Mesothelial cell of epicardium (in vitro differentiated cells): Measurements from ENCODE around the gene SLC15A1. TPM values are rescaled to one million over a fixed set of nuclear protein-coding genes. Genes with fewer than 3 reads are reported as not detected.

ENCODE experiments used
- DNase-seq, 2 experiments: peaks; one replicate each; pipeline ENCODE4 v3.0.0; 2021; ENCODE audit warnings: low spot score in 2 of 2; ENCODE audit not compliant: unreplicated experiment in 2 of 2
- H3K27ac Mint-ChIP-seq: 2 replicates; pipeline ENCODE4 v1.8.0; 2021; ENCODE audit warnings: mixed read lengths
- H3K27me3 Mint-ChIP-seq: 2 replicates; pipeline ENCODE4 v1.8.0; 2021; ENCODE audit warnings: low read depth, mixed read lengths
- H3K36me3 Mint-ChIP-seq: 2 replicates; pipeline ENCODE4 v1.8.0; 2021; ENCODE audit warnings: mixed read lengths
- H3K4me1 Mint-ChIP-seq: 2 replicates; pipeline ENCODE4 v1.8.0; 2021; ENCODE audit warnings: mixed read lengths
- H3K4me3 Mint-ChIP-seq: 2 replicates; pipeline ENCODE4 v1.8.0; 2021; ENCODE audit warnings: mild to moderate bottlenecking, moderate library complexity, mixed read lengths
- H3K9me3 Mint-ChIP-seq: 2 replicates; pipeline ENCODE4 v1.8.0; 2021; ENCODE audit warnings: mixed read lengths
- CTCF ChIP-seq: fragments of 200-600 bp; sonication (generic); IDR thresholded peaks from one replicate; pipeline ENCODE4 v1.5.0; 2021; ENCODE audit warnings: antibody characterized with exemption; ENCODE audit not compliant: unreplicated experiment
- total RNA-seq: library from RNA; stranded (reverse); gene quantifications from 3 replicates; pipeline ENCODE4 v1.2.1, GENCODE V29; 2021

SLC15A1 gene
- total RNA-seq, 1 donor from 2014 or later, result 1.0 TPM

GRCh38 chr13:98652721-98653462 is 99.6 kb downstream of the SLC15A1 start:
- Mint-ChIP-seq H3K36me3 (no peaks in the 10 kb centered on the region), H3K4me1 (peaks cover 21% of the 10 kb centered on the region), H3K9me3 (no peaks in the 10 kb centered on the region), H3K27me3 (peaks cover 2% of the 10 kb centered on the region), H3K4me3 (no peak overlapping the region), H3K27ac (no peak overlapping the region)
- no peak for TF ChIP-seq CTCF
- DNase-seq, result no peak

- Mint-ChIP-seq H3K9me3 (no peaks in the 10 kb centered on the region), H3K4me1 (peaks cover 15% of the 10 kb centered on the region), H3K27me3 (peaks cover 2% of the 10 kb centered on the region), H3K4me3 (no peak overlapping the region), H3K27ac (no peak overlapping the region), H3K36me3 (no peaks in the 10 kb centered on the region)
- TF ChIP-seq CTCF, result no peak
- no peak for DNase-seq
Measured at GRCh38 chr13:98652276-98652675, 100.2 kb downstream of the SLC15A1 start.

GRCh38 chr13:98651744-98652143 is 100.7 kb downstream of the SLC15A1 start:
- Mint-ChIP-seq H3K9me3 (no peaks in the 10 kb centered on the region), H3K4me3 (no peak overlapping the region), H3K4me1 (peaks cover 15% of the 10 kb centered on the region), H3K27me3 (peaks cover 2% of the 10 kb centered on the region), H3K27ac (no peak overlapping the region), H3K36me3 (no peaks in the 10 kb centered on the region)
- no peak for TF ChIP-seq CTCF
- no peak for DNase-seq

- no peak overlapping the region for H3K4me3 Mint-ChIP-seq
- H3K27ac Mint-ChIP-seq, result peak overlapping the region; percentile 11
Measured at GRCh38 chr13:98650396-98651107, 101.9 kb downstream of the SLC15A1 start.

GRCh38 chr13:98649861-98650260 is 102.6 kb downstream of the SLC15A1 start:
- no peak for DNase-seq
- H3K27me3 Mint-ChIP-seq, result peaks cover 2% of the 10 kb centered on the region
- no peaks in the 10 kb centered on the region for H3K36me3 Mint-ChIP-seq
- TF ChIP-seq CTCF, result no peak
- H3K4me3 Mint-ChIP-seq, result no peak overlapping the region
- H3K9me3 Mint-ChIP-seq, result no peaks in the 10 kb centered on the region
- peaks cover 15% of the 10 kb centered on the region for H3K4me1 Mint-ChIP-seq
- H3K27ac Mint-ChIP-seq, result no peak overlapping the region

More at GRCh38 chr13:98650396-98651107, 101.9 kb downstream of the SLC15A1 start:
- no peak for TF ChIP-seq CTCF
- DNase-seq, result no peak
- H3K27me3 Mint-ChIP-seq, result peaks cover 2% of the 10 kb centered on the region
- no peaks in the 10 kb centered on the region for H3K36me3 Mint-ChIP-seq
- H3K4me1 Mint-ChIP-seq, result peaks cover 15% of the 10 kb centered on the region
- H3K9me3 Mint-ChIP-seq, result no peaks in the 10 kb centered on the region
